Fibroblast of mammary gland (primary cell): Measurements from ENCODE around the gene FUT8.

Source experiments
- DNase-seq: peaks from one replicate; pipeline ENCODE4 v3.0.0-alpha.2; 2010; ENCODE audit warnings: low read depth
- H3K4me3 ChIP-seq: 2 replicates; pipeline ENCODE4 v1.5.1; 2011; ENCODE audit warnings: low read depth, mild to moderate bottlenecking, low read length, moderate library complexity; ENCODE audit not compliant: control insufficient read depth
- CTCF ChIP-seq: conservative IDR thresholded peaks from 2 replicates; pipeline ENCODE4 v1.5.1; 2011; ENCODE audit warnings: low read depth, low read length, inconsistent platforms; ENCODE audit not compliant: control insufficient read depth, insufficient read depth

FUT8 gene

DNA sequence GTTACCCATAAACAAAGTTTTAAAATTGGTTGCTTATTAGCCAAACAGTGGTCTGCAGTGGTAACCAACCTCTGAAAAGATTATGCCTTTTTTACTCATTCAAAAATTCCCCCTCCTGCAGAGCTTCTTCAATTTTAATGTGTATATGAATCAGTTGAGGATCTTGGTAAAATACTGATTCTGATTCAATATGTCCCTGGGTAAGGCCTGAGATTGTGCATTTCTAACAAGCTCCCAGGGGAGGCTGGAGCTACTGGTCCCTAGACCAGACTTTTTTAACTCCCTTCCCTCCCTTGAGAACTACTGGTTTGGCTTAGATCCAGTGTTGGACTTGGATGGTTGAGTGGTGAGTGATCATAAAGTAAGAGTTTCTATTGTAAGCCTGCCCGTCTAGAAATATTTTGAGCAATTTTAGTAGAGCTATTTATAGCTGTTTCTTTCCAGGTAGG lies 90.2 kb downstream of the FUT8 start:
- no peak for TF ChIP-seq CTCF
- DNase-seq = peak; percentile 83

DNA sequence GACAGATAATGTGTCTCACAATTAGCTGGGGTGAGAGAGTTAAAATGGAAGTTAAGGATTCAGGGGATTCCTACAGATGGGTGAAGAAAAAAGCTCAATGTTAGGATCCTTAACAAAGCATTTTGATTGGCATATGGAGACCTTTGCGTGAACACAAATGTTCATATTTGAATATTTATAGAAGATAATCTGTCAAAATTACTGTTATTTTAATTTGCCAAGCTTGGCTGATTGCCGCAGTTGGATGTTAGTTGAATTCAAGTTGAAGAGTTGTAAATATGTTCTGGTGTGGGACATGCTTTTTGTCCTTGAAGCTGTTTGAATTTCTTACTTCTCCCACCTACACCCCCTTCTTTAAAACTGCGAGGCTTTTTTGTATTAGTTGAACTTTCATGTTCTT lies 91.2 kb downstream of the FUT8 start:
- no peak overlapping the region for H3K4me3 ChIP-seq
- no peak for DNase-seq
- TF ChIP-seq CTCF = no peak

More for the DNA sequence above, 90.2 kb downstream of the FUT8 start:
- H3K4me3 ChIP-seq = no peak overlapping the region

- no peak for DNase-seq
- TF ChIP-seq CTCF = no peak
- H3K4me3 ChIP-seq = no peak overlapping the region
Measured at GRCh38 chr14:65506801-65507200, 94.3 kb downstream of the FUT8 start.

DNA sequence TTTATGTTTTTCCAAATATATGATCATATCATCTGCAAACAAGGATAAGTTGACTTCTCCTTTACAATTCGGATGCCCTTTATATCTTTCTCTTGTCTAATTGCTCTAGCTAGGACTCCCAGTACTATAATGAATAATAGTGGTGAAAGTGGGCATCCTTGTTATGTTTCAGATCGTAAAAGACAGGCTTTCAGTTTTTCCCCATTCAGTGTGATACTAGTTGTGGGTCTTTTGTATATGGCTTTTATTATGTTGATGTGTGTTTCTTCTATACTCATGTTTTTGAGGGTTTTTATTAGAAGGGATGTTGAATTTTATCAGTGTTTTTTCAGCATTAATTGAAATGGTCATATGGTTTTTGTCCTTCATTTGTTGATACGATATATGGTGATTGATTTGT lies 97.3 kb downstream of the FUT8 start:
- no peak for DNase-seq
- no peak for TF ChIP-seq CTCF
- H3K4me3 ChIP-seq = no peak overlapping the region

DNA sequence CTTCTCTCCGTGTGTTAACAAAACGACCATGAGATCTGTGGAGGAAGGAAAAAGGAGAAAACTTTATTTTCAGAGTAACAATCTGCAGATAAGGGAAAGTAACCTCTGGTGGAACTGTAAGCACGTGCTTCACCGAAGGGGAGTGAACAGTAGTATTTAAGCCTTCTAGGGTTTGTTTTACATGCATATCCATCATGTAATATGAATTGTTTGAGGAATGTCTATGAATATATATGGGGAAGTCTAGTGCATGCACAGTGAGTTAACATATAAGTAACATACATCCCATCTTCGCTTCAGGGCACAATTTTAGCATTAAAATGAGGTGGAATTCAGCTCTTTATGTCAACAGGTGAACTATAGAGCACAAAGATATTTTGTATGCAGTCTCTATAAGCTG lies 101.1 kb downstream of the FUT8 start:
- no peak for TF ChIP-seq CTCF
- no peak for DNase-seq
- H3K4me3 ChIP-seq = no peak overlapping the region

DNA sequence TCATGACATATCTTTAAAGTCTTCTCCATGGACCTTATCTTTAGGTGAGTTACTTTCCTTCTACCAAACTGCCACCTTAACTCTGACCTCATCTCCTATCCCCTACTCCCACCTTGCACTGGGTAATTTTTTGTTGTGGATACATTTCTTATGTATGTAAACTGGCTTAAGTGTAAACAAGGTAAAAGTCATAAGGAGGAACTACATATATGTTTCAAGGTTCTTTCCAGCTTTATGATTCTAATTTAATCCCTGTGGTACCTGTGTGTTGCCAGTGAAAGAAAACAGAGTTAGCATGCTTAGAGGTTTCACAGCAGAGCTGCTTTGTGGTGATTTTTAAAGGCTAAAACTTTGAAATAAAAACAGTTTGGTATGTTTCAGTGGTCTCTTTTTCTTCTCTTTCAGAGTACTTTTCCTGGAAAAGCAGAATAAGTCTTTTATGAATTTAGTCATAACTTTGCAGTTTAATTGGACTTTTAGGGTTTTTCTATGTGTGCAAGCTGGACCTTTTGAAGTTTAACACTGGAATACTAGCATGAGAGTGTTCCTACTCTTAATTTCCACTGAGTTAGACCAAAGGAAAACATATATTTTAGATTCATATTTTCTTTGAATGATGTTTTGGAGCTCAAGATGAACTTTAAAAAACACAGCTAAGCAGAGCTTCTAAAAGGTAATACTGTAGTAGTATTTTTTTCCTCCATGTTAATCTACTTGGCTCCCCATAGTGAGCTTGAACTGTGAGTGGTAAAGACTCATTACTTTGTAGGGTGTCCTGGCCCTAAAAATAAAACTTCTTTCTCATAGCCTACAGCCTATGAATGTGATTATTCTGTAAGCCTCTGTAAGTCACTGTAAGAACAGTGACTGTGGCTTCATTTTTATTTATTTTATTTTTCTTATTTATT lies 105.4 kb downstream of the FUT8 start:
- DNase-seq = no peak
- no peak overlapping the region for H3K4me3 ChIP-seq
- no peak for TF ChIP-seq CTCF
